NCI-H2029 (cell line): ENCODE data around the gene AFF3.
"Not testable (repeated sequence)": the region's sequence is repeated elsewhere in the genome, so short reads cannot be mapped to it uniquely, and the experiment has no call there.

Experiments
- DNase-seq: peaks from one replicate; lab custom pipeline; 2025; lab: John Stamatoyannopoulos, UW

AFF3 gene

DNA sequence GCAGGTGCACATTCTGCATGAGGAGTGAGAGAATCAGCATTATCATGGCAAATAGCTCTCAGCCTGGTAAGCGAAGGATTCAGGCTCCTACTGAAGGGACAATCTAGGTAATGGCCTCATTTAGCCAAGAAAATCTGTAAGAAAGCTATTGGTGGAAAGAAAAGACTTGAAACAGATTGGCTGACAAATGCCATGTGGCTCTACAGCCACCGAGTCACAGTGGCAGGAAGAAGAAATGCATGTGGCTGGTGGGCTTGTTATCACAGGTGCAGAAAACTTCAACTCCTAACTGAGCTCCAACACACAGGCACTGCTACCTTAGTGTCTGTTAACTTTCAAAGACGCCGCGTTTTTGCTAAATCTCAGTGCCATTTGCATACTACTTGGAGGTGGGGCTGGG is 592.0 kb downstream of the AFF3 start:
- DNase-seq, result no peak

DNA sequence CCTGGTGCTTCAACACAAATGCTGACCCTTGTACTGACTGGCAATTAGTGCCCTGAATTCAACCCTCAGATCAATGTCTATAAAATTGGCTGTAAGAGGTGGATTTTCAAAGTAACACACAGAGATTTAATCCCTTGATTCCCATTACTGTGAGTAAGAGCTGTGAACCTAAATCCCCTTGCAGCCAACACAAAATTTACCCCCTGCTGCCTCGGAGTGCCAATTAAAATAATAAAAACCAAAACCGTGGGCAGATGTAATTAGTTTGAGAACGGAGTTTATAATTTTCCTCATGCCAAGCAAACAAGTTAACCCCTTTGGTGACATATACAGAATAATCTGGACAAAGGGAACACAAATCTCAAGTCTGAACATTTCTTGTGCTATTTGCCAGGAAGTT is 596.8 kb downstream of the AFF3 start:
- DNase-seq, result no peak

DNA sequence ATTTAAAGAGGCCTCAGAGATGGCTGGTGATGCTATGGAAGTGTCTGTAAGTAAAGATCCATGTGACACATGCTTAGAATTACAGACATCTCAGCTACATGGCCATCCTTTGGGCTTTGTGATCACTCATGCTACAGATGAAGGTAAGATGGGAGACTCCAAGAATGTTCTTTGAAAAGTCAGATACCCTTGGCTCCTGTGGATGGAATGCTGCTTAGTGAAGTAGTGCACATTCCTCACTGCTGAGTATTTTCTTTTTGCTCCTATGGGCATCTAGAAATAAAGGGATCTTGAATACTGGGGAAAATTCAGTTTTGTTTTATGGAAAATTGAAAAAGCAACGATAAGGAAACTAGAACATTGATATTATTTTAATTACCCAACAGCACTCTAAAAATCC is 597.3 kb downstream of the AFF3 start:
- no peak for DNase-seq

DNA sequence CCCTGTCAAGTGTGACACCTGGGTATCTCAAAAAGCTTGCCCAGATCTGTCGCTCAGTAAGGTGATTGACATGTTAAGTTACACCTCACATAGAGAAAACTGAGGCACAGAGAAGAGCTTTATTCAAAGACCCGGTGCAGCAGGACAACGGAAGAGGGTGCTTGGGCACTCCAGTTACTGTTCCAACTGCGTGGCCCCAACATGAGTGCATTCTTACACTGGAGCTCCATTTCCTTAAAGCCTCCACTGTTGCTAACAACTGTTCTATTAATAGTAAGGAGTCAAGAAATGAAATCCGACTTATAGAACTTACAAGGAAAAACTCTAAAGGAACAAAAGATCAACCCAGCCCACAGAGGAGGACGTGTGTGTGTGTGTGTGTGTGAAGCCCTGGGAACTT is 597.8 kb downstream of the AFF3 start:
- DNase-seq, result no peak

DNA sequence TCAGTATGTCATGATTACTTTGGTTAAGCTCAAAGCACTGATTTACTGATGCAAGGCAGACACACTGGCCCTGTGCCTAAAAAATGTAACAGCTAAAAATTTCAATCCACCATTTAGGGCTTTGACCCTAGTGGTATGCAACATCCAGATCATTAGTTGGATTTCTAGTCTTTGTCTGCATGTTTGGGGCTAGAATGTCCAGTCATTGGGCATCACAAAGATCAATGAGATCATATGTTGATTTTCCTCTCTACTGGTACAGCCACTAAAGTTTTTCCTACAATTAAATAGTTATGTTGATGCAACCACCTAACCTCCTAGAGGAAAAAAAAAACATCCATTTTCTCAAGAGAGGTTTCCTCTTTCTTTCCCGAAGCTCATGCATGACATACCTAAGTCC is 599.1 kb downstream of the AFF3 start:
- no peak for DNase-seq

DNA sequence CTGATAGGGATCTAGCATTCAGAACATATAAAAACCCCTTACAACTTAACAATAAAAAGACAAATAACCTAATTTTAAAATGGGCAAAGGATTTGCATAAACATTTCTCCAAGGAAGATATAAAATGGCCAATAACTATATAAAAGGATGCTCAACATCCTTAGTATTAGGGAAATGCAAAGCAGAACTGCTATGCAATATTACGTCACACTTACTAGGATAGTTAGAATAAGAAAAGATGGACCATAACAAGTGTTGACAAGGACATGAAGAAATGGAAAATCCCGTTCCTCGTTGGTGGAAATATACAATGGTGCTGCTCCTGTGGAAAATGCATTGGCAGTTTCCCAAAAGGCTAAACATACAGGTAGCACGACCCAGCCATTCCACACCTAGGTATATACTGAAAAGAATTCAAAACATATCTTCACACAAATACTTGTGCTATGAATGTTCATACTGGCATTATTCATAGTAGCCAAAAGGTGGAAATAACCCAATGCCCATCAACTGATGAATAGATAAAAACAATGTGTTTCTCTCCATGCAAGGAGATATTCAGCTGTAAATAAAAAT is 604.4 kb downstream of the AFF3 start:
- DNase-seq, result no peak

DNA sequence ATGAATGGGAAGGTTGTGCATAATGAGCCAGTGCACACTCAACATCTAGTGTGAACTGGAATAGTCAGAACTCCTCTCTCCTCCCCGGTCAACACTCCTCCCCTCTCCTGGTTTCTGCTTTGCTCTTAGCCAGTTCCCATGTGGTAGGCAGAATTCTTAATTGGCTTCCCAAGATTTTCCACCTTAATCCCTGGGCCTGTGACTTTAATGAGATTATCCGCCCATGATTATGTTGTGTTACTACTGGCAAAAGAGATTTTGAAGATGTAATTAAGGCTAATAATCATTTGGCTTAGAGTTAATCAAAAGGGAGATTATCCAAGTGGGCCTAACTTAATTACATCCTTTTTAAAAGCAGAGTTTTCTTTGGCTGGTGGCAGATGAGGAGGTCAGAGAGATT is 618.3 kb downstream of the AFF3 start:
- DNase-seq, result no peak

DNA sequence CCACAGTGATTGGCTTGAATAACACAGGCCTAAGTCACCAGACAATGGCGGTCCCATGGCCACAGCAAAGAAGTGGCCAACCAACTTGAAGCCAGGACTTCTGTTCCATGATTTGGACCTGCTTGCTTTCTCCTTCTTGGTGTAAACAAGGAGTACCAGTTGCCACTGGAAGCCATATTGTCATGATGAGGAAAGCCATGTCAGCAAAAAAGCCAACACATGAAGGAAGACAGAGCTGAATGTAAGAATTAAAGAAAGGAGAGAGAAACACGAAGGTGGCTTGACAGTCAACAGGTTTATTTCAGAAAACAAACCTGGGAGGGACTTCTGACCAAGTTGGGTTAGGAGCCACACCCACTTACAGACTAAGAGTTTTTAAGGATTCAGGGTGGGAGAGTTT is 620.2 kb downstream of the AFF3 start:
- no peak for DNase-seq

DNA sequence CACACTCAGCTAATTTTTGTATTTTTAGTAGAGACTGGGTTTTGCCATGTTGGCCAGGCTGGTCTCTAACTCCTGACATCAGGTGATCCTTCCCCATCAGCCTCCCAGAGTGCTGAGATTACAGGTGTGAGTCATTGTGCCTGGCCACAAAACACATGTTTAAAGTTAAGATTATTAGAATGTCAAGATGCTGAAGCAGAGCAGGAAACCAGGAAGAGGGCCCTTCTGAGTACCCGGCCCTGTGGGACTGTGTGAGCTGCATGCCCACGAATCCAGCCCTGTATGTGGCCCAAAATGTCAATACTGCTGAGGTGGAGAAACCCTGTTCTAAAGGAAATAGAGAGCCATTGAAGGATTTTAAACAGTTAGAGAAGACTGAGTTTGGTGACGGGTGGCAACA is 621.6 kb downstream of the AFF3 start:
- DNase-seq, result no peak

DNA sequence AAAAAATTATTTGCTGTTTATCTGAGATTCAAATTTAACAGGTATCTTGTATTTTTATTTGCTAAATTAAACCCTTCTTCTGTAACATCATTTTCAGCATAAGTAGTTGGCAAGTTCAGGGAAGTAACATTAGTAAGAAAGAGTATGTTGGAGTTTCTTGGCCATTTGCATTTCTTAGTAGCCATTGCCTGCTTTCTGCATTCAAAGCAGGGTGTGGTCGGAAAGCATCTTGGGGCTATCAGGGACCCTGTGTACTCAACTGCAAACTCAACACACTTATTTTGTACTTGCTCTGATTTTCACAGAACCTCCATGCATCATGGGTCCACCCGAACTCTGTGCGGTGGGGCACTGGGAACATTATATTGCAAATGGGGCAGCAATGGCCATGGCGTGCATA is 622.2 kb downstream of the AFF3 start:
- DNase-seq, result no peak

DNA sequence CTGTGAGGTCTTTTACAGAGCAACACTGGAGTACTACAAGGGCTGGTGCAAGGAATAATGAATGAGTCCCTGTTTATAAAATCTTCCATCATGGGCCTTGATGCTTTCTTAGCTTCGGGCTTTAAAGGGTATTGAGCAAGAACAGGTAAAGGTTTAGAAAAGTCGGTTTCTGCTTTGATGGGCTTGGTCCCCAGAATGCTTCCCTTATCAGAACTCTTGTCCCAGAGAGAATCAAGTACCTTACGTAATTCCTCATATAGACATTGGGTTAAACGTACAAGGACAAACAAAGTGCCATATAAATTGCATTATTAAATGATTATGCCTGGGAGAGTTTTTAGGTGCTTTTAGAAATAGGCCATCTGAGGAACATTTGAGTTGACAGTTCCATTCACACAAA is 628.0 kb downstream of the AFF3 start:
- DNase-seq, result no peak

DNA sequence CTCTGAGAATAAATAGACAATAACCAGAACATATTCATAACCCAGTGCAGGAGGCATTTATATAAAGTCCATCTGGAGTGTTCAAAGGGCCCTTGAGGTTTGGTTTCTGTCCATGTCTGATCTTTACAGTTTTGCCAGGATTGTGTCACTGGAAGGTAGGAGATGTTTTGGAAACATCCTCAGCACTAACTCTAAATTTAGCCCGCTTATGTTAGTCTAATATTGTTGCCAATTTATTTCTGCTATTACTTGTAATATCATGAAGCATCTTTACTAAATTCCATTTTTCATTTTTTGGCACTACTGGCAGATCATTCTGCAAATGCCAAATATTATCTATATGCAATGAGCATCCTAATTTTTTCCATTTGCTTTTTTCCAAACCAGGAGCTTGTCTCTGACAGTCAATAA is 630.2 kb downstream of the AFF3 start:
- DNase-seq, result no peak

DNA sequence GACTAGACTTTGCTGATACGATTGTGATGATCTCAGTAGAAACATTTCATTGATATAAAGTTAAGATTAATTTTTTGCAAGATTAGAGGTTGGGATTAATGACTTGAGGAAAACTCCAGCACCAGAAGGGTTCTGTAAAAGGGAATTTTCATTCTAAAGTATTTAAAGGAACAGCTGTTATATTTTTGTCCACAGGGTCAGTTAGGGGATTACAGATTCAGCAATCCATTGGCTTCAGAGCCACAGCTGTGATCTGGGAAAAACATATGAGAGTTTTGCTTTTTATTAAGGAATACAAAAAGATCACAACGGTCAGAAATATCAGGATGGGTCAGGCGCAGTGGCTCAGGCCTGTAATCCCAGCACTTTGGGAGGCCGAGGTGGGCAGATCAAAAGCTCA is 633.0 kb downstream of the AFF3 start:
- no peak for DNase-seq

DNA sequence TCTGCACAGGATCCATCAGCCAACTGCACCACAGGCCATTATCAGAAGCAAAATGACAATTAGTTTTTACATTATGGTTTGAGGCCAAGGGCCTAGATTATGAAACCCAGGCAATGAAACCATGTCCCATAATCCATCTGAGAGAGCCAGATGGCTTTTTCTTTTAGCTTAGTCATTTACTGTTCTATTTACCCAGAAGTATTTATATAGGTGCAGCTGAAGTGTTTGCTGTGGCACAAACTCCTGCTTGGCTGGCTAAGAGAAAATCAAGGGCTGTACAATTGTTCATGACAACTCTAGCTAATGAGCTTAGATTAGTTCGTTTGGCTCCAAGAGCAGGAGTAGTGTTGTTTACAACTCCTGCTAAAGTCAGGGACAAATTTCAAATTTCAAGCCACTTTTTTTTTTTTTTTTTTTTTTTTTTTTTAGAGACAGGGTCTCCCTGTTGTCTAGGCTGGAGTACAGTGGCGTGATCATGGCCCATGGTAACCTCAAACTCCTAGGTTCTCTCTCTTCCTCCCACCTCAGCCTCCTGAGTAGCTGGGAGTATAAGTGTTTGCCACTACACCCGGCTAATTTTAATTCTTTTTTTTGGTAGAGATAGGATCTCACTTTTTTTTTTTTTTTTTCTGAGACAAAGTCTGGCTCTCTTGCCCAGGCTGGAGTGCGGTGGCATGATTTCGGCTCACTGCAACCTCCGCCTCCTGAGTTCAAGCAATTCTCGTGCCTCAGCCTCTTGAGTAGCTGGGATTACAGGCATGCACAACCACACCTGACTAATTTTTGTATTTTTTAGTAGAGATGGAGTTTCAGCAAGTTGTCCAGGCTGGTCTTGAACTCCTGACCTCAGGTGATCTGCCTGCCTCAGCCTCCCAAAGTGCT is 634.2 kb downstream of the AFF3 start:
- peak; percentile 94 for DNase-seq

DNA sequence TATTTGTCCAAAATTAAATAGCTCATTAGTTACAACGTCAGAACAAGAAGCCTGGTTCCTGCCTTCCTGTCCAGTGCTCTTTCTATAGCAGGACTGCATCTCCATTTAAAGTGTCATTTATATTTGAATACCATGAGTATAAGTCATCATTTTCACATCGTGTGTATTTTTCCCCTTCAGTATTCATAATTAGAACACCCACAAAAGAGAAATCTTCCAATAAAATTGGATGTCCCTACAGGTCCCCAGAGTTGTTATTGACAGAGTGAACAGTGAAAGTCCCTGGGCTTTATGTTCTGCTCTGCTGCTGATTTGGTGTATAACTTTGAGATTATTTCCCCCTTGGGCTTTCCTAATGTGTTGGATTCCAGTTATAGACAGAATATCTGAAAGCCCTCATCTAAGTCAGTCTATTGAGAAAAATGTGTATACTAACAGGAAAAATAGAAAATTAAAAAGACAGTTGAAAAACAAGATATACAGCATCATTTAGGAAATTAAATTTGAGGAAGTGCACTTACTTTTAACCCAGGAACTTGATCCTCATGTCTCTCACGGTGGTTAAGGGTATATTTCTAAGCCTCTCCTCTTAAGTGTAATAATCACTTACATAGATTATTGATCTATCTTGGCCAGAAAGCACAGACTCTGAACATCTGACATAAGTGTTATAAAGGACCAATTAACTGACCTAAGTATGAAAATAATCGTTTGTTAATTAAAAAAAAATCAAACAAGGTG is 637.4 kb downstream of the AFF3 start:
- no peak for DNase-seq

DNA sequence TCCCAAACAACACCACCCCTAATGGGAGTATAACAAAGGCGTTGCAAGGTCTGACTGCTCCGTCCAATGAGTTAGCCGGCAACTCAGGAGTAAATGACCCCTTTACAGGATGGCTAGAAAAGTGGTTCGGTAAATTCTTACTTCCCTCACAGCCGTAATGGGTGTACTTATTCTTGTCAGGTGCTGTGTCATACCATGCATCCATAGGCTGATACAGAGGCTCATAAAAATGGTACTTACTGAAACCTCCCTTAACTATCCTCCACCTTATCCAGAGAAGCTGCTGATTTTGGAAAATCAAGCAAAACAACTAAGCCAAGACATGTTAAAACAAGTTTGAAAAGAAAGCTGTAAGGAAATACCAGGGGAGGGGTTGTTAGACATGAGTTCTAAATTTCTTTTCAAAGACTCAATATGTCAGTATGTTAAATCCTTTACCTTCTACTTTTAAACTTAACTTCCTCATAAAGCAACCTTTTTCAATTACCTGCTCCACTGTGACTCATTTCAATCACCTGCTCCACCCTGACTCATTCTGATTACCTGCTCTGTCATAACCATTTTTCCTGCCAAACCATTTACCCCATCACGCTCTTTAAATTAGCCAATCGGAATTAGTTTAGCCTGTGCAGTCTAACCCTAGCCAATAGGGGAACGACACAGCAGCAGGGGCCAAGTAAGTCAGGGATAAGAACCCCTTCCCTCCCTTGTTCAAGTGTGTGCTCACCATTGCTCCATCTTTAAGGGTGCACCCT is 638.6 kb downstream of the AFF3 start:
- not testable (repeated sequence) for DNase-seq

DNA sequence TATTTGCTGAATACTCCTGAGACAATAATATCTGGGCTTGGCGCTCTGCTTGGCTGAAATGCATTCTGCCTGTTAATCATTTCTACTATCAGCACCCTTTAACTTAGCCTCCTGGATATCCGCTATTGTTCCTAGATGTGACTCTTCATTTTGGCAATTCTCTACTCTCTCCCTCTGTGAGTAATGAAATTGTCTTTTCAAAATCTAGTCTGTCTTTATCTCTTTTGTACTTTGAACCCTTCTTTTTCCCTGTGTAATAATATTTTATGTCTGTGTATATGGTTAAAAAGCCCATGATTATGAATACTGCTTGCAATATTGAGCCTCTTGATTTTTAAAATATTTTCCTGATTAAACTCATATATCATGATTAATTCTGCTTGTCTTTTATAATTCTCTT is 646.4 kb downstream of the AFF3 start:
- DNase-seq, result no peak
